Left lung (tissue), 10 donors: Measurements from ENCODE around the gene TCEANC2. TPM values are rescaled to one million over a fixed set of nuclear protein-coding genes. Genes with fewer than 3 reads are reported as not detected.

Experiments
- ATAC-seq: fragments of 200-7000 bp; cut with Tn5 transposase; one replicate; pipeline ENCODE4 v1.9.1; 2020; ENCODE audit warnings: moderate library complexity
- DNase-seq, 4 donors: peaks; one replicate each; pipeline ENCODE4 v3.0.0-alpha.2; 2013 to 2020
- H3K27ac ChIP-seq, 2 donors: fragments of 200-600 bp; sonication (generic) in 1 of 2; one replicate each; pipeline versions ENCODE4 v1.5.0 to v1.8.0; 2020 to 2021
- H3K27me3 ChIP-seq, 2 donors: fragments of 200-600 bp; sonication (generic) in 1 of 2; one replicate each; pipeline versions ENCODE4 v1.5.0 to v1.8.0; 2020 to 2021
- H3K36me3 ChIP-seq, 2 donors: fragments of 200-600 bp; sonication (generic) in 1 of 2; one replicate each; pipeline versions ENCODE4 v1.5.0 to v1.8.0; 2020 to 2021
- H3K4me1 ChIP-seq, 2 donors: fragments of 200-600 bp; one replicate each; pipeline ENCODE4 v1.8.0; 2021
- H3K4me3 ChIP-seq, 2 donors: fragments of 200-600 bp; sonication (generic) in 1 of 2; one replicate each; pipeline versions ENCODE4 v1.5.0 to v1.8.0; 2020 to 2021; ENCODE audit warnings: mild to moderate bottlenecking in 1 of 2
- H3K9me3 ChIP-seq, 2 donors: fragments of 200-600 bp; sonication (generic) in 1 of 2; one replicate each; pipeline versions ENCODE4 v1.5.0 to v1.8.0; 2020 to 2021
- CTCF ChIP-seq, 2 donors: fragments of 200-600 bp; sonication (generic) in 1 of 2; IDR thresholded peaks; one replicate each; pipeline versions ENCODE4 v1.5.0 to v1.8.0; 2021; ENCODE audit warnings: antibody characterized with exemption in 2 of 2
- intact Hi-C, 2 donors: fragments of 100-400 bp; cut with DNase I; formaldehyde crosslinking; loops; one replicate each; pipeline versions ENCODE4 v1.11.2 to v1.14.2; 2022
- polyA plus RNA-seq, 6 donors: library from polyadenylated mRNA; unstranded; fragments of 120-200 nt; gene quantifications; one replicate each; pipeline ENCODE4 v1.2.1, GENCODE V29; 2013; ENCODE audit not compliant: insufficient read length in 6 of 6
- total RNA-seq, 2 donors: library from RNA; stranded (reverse); fragmentation: NEBNext Ultra II Directional; extraction: Animal tissue kit (Norgen Biotek cat#: 25700); gene quantifications; one replicate each; pipeline ENCODE4 v1.2.1, GENCODE V29; 2021
- donor health status: DM: no; HTN: yes; CAD: no.
- donor health status: DM: no; HTN: no; CAD: no.

The TCEANC2 gene
- total and polyA plus RNA-seq, 8 donors = 5.2 to 13.3 (median 10.2) TPM

GRCh38 chr1:54105736-54106269 is 52.4 kb downstream of the TCEANC2 start:
- no peak overlapping the region for H3K4me3 ChIP-seq
- no peaks in the 10 kb centered on the region for H3K4me1 ChIP-seq
- peaks cover 0 to 12% of the 10 kb centered on the region in 2 donors for H3K36me3 ChIP-seq
- H3K27me3 ChIP-seq = no peaks in the 10 kb centered on the region
- no peak for TF ChIP-seq CTCF (IDR thresholded peaks at IDR 0.05)
- intact Hi-C loops = no loop called here
- no peaks in the 10 kb centered on the region for H3K9me3 ChIP-seq
- ATAC-seq (no peak), DNase-seq (no peak)
- H3K27ac ChIP-seq = no peak overlapping the region

- Histone ChIP-seq H3K9me3 (no peaks in the 10 kb centered on the region), H3K4me1 (no peaks in the 10 kb centered on the region), H3K27me3 (no peaks in the 10 kb centered on the region), H3K36me3 (peaks cover 0 to 7% of the 10 kb centered on the region in 2 donors), H3K4me3 (no peak overlapping the region), H3K27ac (no peak overlapping the region)
- intact Hi-C loops = no loop called here
- no peak for TF ChIP-seq CTCF (IDR thresholded peaks at IDR 0.05)
- no peak for DNase-seq
- ATAC-seq = no peak
These were observed 53.7 kb downstream of the TCEANC2 start for GRCh38 chr1:54107131-54107530.

GRCh38 chr1:54108156-54108555 is 54.7 kb downstream of the TCEANC2 start:
- Histone ChIP-seq H3K36me3 (no peaks in the 10 kb centered on the region), H3K27ac (no peak overlapping the region), H3K27me3 (no peaks in the 10 kb centered on the region), H3K9me3 (no peaks in the 10 kb centered on the region), H3K4me1 (no peaks in the 10 kb centered on the region), H3K4me3 (no peak overlapping the region)
- intact Hi-C loops = no loop called here
- no peak for TF ChIP-seq CTCF (IDR thresholded peaks at IDR 0.05)
- DNase-seq = no peak
- no peak for ATAC-seq

GRCh38 chr1:54109129-54110090 is 56.0 kb downstream of the TCEANC2 start:
- TF ChIP-seq CTCF (IDR thresholded peaks at IDR 0.05) = no peak
- Histone ChIP-seq H3K4me3 (no peak overlapping the region), H3K27ac (no peak overlapping the region), H3K4me1 (no peaks in the 10 kb centered on the region), H3K36me3 (no peaks in the 10 kb centered on the region), H3K27me3 (no peaks in the 10 kb centered on the region), H3K9me3 (no peaks in the 10 kb centered on the region)
- ATAC-seq (peak; percentile 38), DNase-seq (no peak)
- intact Hi-C loops = no loop called here

GRCh38 chr1:54110996-54111395 is 57.6 kb downstream of the TCEANC2 start:
- no peaks in the 10 kb centered on the region for H3K27me3 ChIP-seq
- no peak for ATAC-seq
- no peak overlapping the region for H3K27ac ChIP-seq
- no peaks in the 10 kb centered on the region for H3K9me3 ChIP-seq
- no peaks in the 10 kb centered on the region for H3K4me1 ChIP-seq
- H3K4me3 ChIP-seq = no peak overlapping the region
- intact Hi-C loops = no loop called here
- no peak for DNase-seq
- no peak for TF ChIP-seq CTCF (IDR thresholded peaks at IDR 0.05)
- no peaks in the 10 kb centered on the region for H3K36me3 ChIP-seq
